Gastroesophageal sphincter (tissue), 4 donors: Measurements from ENCODE around the gene RHBG. TPM values are rescaled to one million over a fixed set of nuclear protein-coding genes. Genes with fewer than 3 reads are reported as not detected.

Source experiments
- ATAC-seq: fragments of 150-250 bp; one replicate; pipeline ENCODE4 v1.9.1; 2016; ENCODE audit warnings: mild to moderate bottlenecking, moderate library complexity
- H3K27ac ChIP-seq, 4 donors: fragments of 200-600 bp; sonication (generic) in 3 of 4; 1 replicate in 3 of 4; 2 replicates in 1 of 4; pipeline ENCODE4 v1.5.1; 2016 to 2019
- H3K27me3 ChIP-seq: fragments of 200-600 bp; sonication (generic); one replicate; pipeline ENCODE4 v1.5.1; 2019
- H3K36me3 ChIP-seq, 2 donors: fragments of 200-600 bp; sonication (generic); one replicate each; pipeline ENCODE4 v1.5.1; 2019; ENCODE audit warnings: control low read depth in 1 of 2
- H3K4me1 ChIP-seq, 3 donors: fragments of 200-600 bp; sonication (generic); 1 replicate in 2 of 3; 2 replicates in 1 of 3; pipeline ENCODE4 v1.5.1; 2016 to 2019; ENCODE audit warnings: control low read depth in 2 of 3
- H3K4me3 ChIP-seq, 2 donors: fragments of 200-600 bp; sonication (generic); one replicate each; pipeline ENCODE4 v1.5.1; 2019; ENCODE audit warnings: mild to moderate bottlenecking in 1 of 2, moderate library complexity in 1 of 2
- H3K9me3 ChIP-seq, 3 donors: fragments of 200-600 bp; sonication (generic); one replicate each; pipeline ENCODE4 v1.5.1; 2017 to 2019; ENCODE audit warnings: control low read depth in 2 of 3
- EP300 ChIP-seq: sonication (generic); formaldehyde crosslinking; IDR thresholded peaks from one replicate; pipeline ENCODE4 v1.6.1; 2017; ENCODE audit warnings: antibody characterized with exemption, mild to moderate bottlenecking
- POLR2A ChIP-seq, 2 donors: fragments of 450-650 bp; IDR thresholded peaks; one replicate each; pipeline ENCODE4 v1.6.1; 2017; ENCODE audit warnings: antibody characterized with exemption in 2 of 2, mild to moderate bottlenecking in 2 of 2, moderate library complexity in 1 of 2
- POLR2AphosphoS5 ChIP-seq: sonication (generic); formaldehyde crosslinking; IDR thresholded peaks from one replicate; pipeline ENCODE4 v1.6.1; 2017; ENCODE audit warnings: antibody characterized with exemption
- WGBS, 2 donors: methylation state at CpG; one replicate each; pipeline ENCODE4 v1.1.5; 2018; ENCODE audit warnings: low coverage in 1 of 2; 5-methylcytosine and 5-hydroxymethylcytosine counted together
- total RNA-seq, 4 donors: library from RNA; depleted of rRNA; stranded (reverse); fragments of >200 nt; gene quantifications; one replicate each; pipeline ENCODE4 v1.1.0, GENCODE V29; 2016
- TF ChIP-seq, protein P1 (sequence below), 4 experiments: fragments of 200-600 bp in 2 of 4; fragments of 450-650 bp in 2 of 4; sonication (generic) in 1 of 4; IDR thresholded peaks; one replicate each; pipeline ENCODE4 v1.5.1; 2017 to 2019; ENCODE audit warnings: antibody characterized with exemption in 4 of 4, mild to moderate bottlenecking in 2 of 4, moderate library complexity in 2 of 4

RHBG gene
- total RNA-seq, 4 donors from 2014 or later, result not detected

DNA sequence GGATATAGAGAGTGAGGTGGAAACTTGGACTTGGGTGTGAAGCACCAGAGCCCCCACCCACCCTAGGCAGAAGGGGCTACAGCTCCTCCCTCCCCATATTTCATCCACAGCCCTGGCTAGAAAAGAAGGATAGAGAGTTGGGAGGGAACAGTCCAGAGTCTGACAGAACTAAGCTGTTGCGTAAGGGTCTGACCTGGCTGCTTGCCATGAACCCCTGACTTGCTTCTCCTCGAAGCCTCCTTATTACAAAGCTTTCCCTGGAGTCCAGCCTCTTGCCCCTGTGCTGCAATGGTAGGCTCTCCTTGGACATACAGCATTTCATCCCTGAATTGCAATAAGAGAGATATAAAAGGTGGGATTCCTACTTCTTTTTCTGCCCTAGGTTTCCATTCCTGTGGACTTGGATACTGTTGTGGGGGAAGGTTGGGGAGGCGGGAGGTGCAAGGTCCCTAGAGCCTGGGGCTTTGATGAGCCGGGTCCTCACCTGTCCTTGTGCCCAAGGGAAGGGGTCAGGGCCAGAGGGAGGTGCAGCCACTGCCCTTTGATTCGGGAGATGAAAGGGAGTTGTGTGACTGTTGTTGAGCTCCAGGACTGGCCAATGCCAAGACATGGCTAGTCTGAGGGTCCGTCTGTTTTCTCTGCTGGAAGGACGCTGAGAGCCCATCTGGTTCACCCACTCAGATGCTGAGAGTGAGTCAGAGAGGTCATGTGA is 2.7 kb downstream of the RHBG start:
- Histone ChIP-seq H3K27ac (no peak overlapping the region), H3K4me3 (no peak overlapping the region), H3K27me3 (peaks cover 84% of the 10 kb centered on the region), H3K4me1 (peaks cover 0 to 9% (median 0%) of the 10 kb centered on the region in 3 donors), H3K36me3 (no peaks in the 10 kb centered on the region), H3K9me3 (no peaks in the 10 kb centered on the region)
- no peak for ATAC-seq
- 40 to 45% methylated on average over 3 to 4 of the region's 7 CpGs for WGBS, 2 donors
- TF ChIP-seq POLR2AphosphoS5 (no peak), POLR2A (IDR thresholded peaks at IDR 0.05) (no peak), EP300 (no peak)
- TF ChIP-seq, protein P1, sequence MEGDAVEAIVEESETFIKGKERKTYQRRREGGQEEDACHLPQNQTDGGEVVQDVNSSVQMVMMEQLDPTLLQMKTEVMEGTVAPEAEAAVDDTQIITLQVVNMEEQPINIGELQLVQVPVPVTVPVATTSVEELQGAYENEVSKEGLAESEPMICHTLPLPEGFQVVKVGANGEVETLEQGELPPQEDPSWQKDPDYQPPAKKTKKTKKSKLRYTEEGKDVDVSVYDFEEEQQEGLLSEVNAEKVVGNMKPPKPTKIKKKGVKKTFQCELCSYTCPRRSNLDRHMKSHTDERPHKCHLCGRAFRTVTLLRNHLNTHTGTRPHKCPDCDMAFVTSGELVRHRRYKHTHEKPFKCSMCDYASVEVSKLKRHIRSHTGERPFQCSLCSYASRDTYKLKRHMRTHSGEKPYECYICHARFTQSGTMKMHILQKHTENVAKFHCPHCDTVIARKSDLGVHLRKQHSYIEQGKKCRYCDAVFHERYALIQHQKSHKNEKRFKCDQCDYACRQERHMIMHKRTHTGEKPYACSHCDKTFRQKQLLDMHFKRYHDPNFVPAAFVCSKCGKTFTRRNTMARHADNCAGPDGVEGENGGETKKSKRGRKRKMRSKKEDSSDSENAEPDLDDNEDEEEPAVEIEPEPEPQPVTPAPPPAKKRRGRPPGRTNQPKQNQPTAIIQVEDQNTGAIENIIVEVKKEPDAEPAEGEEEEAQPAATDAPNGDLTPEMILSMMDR (IDR thresholded peaks at IDR 0.05), result no peak

DNA sequence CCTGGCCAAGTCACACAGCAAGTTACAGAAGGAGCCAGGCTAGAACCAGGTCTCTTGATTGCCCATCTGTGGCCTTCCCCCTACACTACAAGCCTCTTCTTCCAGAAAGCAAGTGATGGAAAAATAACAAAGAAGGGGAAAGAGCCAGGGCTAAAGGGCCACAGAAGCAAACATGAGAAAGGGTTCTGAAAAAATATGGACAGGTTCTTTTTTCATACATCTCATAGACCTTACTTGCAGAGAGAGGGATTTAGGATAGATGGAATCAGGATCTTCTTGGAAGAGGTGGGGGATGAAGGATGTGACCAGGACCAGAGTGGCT is 3.2 kb downstream of the RHBG start:
- Histone ChIP-seq H3K27me3 (peaks cover 82% of the 10 kb centered on the region), H3K9me3 (no peaks in the 10 kb centered on the region), H3K27ac (no peak overlapping the region), H3K4me1 (peaks cover 0 to 9% (median 0%) of the 10 kb centered on the region in 3 donors), H3K36me3 (no peaks in the 10 kb centered on the region), H3K4me3 (no peak overlapping the region)
- TF ChIP-seq, protein P1 (IDR thresholded peaks at IDR 0.05), result no peak
- TF ChIP-seq EP300 (no peak), POLR2AphosphoS5 (no peak), POLR2A (IDR thresholded peaks at IDR 0.05) (no peak)
- no peak for ATAC-seq

DNA sequence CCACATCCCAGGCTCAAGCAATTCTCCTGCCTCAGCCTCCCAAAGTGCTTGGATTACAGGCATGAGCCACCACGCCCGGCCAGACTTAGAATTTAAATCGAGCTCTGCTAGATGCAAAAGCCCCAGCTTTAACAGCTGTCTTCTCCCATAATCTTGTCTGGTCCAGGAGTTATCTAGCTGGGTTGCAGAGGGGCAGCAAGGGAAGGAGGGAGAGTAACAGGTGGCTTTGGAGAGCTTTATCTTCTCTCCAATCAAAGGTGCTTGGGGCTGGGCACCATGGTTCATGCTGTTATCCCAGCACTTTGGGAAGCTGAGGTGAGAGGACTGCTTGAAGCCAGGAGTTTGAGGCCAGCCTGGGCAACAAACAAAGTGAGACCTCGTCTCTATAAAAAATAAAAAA is 3.9 kb downstream of the RHBG start:
- Histone ChIP-seq H3K27me3 (peaks cover 79% of the 10 kb centered on the region), H3K9me3 (no peaks in the 10 kb centered on the region), H3K36me3 (no peaks in the 10 kb centered on the region), H3K4me1 (peaks cover 0 to 9% (median 0%) of the 10 kb centered on the region in 3 donors), H3K4me3 (no peak overlapping the region), H3K27ac (no peak overlapping the region)
- 53 to 60% methylated on average over 1 to 4 of the region's 4 CpGs for WGBS, 2 donors
- ATAC-seq, result no peak
- TF ChIP-seq POLR2AphosphoS5 (no peak), EP300 (no peak), POLR2A (IDR thresholded peaks at IDR 0.05) (no peak)
- TF ChIP-seq, protein P1 (IDR thresholded peaks at IDR 0.05), result no peak

DNA sequence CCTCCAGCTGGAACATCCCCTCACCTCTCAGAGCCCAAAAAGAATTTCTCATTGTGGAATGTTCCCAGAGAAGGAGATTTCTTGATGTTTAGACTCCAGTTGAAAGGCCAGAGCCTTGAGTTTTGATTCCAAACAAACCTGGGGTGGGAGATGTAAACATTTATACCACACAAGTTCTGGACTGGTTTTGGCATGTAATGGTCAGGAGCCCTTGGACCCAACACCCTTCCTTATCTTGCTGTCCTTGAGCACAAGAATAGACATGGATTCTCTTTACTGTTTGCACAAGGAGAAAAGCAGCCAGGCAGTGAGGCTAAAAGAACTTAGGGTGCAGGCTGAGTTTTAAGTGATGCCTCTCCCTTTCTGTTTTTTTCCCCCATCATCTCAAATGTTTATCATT is 4.5 kb downstream of the RHBG start:
- Histone ChIP-seq H3K27me3 (peaks cover 73% of the 10 kb centered on the region), H3K9me3 (no peaks in the 10 kb centered on the region), H3K4me3 (no peak overlapping the region), H3K4me1 (peaks cover 0 to 9% (median 0%) of the 10 kb centered on the region in 3 donors), H3K27ac (no peak overlapping the region), H3K36me3 (no peaks in the 10 kb centered on the region)
- no peak for ATAC-seq
- no peak for TF ChIP-seq EP300
- TF ChIP-seq, protein P1 (IDR thresholded peaks at IDR 0.05), result no peak
- TF ChIP-seq POLR2AphosphoS5, result no peak
- TF ChIP-seq POLR2A (IDR thresholded peaks at IDR 0.05), result no peak

DNA sequence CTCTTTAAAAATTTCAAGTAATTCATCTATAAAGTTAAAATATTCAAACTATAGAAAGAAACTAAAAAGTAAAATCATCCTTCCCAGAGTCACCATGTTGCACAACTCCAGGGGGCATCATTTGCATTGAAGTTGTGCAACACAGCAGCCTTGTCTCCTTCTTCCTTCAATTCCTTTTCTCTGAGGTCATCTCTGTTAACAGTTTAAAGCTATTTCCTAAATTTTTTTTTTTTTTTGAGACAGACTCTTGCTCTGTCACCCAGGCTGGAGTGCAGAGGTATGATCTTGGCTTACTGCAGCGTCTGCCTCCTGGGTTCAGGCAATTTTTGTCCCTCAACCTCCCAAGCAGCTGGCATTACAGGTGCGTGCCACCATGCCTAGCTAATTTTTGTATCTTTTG is 7.1 kb downstream of the RHBG start:
- H3K4me3 ChIP-seq, result no peak overlapping the region
- no peak for ATAC-seq
- no CpG with 5 or more reads among the region's 2 CpGs for WGBS, 2 donors
- H3K4me1 ChIP-seq, result no peaks in the 10 kb centered on the region
- H3K36me3 ChIP-seq, result no peaks in the 10 kb centered on the region
- no peak overlapping the region for H3K27ac ChIP-seq
- TF ChIP-seq POLR2A (IDR thresholded peaks at IDR 0.05) (no peak), POLR2AphosphoS5 (no peak), EP300 (no peak)
- TF ChIP-seq, protein P1 (IDR thresholded peaks at IDR 0.05), result no peak
- no peaks in the 10 kb centered on the region for H3K9me3 ChIP-seq
- H3K27me3 ChIP-seq, result peaks cover 47% of the 10 kb centered on the region
